SIG-M5 (cell line): Measurements from ENCODE around the gene PIGR.

Source experiments
- DNase-seq: peaks from one replicate; lab custom pipeline; 2025; lab: John Stamatoyannopoulos, UW

PIGR gene, protein sequence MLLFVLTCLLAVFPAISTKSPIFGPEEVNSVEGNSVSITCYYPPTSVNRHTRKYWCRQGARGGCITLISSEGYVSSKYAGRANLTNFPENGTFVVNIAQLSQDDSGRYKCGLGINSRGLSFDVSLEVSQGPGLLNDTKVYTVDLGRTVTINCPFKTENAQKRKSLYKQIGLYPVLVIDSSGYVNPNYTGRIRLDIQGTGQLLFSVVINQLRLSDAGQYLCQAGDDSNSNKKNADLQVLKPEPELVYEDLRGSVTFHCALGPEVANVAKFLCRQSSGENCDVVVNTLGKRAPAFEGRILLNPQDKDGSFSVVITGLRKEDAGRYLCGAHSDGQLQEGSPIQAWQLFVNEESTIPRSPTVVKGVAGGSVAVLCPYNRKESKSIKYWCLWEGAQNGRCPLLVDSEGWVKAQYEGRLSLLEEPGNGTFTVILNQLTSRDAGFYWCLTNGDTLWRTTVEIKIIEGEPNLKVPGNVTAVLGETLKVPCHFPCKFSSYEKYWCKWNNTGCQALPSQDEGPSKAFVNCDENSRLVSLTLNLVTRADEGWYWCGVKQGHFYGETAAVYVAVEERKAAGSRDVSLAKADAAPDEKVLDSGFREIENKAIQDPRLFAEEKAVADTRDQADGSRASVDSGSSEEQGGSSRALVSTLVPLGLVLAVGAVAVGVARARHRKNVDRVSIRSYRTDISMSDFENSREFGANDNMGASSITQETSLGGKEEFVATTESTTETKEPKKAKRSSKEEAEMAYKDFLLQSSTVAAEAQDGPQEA

DNA sequence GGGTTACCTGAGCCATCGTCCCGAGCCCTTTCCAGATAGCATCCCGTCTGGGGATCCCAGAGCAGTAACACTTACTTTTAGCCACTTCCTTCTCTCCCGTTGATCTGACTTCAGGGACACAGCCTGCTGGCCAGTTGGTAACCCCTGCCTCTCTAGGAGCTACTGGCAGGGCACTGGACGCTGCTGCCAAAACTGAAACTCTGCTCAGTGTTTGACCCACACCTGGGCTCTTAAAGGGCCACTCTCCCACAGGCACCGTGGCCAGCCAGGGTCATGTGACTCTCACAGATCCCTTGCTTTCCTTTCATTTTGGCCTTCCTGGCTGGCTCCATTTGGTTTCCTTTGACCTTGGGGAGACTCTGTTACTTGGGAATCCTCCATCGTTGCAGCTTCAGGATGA lies at the start of gene PIGR:
Gene PIGR, minus strand, starts transcription at position 206 of the 400 bp plus-strand sequence. CDS start 5,935 bp downstream, outside the sequence.
- no peak for DNase-seq

DNA sequence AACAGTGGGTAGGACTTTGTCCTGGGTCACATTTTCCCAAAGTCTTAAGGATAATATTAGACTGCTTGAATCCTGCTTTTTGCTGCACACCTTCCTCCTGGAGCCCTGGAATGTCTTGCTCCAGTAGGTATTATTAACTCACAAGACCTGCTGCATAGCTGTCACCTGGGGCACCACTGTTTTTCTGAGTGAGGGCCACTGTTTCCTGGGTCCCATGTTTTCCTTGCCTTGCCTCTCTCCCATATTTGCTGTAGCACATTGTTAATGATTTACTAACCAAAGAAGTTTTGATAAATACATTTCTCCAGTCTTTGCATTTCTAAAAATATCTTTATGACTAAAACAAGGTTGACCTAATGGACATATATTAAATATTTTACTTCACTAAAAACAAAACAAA lies 46.5 kb upstream of the PIGR start:
- no peak for DNase-seq

DNA sequence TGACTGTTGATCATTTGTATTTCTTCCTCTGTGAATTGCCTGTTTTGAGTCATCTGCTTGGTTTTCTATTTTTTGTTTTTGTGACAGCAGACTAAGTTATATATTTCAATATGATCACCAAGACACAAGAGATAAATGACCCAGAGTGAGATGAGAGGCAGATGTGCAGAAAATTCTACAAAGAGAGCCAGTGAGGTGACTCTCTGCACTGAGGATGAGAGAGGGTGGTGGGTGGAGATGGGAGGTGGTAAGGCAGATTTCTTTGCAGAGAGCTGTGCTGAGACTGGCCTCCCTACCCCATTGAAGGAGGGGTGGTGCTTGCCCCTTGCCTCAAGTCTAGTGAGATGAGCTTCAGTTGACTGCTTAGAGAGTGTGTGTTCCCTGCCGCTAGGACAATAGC lies 41.6 kb upstream of the PIGR start:
- DNase-seq = no peak

DNA sequence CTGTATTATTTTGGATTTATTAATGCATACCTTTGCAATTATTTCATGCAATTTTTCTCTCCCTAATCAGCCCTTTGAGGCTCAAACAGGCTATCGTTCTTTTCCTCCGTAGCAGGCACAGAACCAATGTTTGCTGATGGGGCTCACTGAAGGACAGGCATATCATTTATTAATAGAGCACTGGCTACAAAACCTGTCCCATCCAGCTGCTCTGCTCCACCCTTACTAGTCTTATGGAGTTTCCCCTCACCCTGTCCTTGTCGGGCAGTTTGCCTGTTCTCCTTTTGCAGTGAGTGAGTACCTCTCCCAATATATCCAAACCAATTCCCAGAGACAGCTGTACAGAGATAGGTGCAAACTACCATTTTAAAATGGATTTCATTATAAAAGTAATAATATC lies 40.6 kb upstream of the PIGR start:
- DNase-seq = no peak

DNA sequence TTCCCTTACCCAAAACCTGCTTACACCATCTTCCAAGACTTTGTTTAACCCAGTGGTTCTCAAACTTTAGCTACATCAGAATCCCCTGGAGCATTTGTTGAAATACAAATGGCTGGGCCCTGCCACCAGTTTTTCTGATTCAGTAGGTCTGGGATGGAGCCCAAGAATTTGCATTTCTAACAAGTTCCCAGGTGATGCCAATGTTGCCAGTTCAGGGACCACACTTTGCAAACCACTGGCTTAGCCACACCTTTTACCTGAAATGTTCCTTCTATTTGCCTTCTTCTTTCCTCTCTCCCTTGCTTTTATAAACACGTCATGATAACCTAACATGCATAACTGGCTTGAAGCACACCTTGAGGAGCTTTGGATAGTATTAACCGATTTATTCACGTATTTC lies 40.1 kb upstream of the PIGR start:
- no peak for DNase-seq

DNA sequence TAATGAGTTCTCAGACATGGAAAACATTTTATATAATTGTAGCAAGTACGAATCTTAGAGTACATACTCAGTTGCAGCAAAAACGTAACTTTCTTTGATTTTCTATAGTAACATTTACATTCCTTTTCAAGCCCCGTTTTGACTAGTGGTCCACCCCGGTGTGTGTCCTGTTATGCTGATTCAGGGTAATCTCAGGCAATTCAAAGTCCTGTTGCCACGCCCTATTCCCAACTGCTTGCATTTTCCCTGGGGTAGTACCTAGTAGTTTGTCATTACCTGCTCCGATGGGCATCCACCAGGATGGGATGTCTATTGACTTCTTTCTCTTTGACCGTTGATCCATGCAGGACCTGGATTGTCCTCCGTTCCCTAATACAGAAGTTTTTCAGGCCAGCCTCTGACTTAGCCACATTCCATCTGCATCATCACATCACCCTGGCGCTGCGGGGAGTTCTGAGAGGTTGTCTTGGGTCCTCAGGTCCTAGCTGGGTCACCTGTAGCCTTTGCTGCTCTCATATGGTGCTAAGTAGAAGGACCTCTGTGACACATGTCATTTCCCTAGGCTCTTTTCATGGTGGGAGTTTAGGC lies 39.0 kb upstream of the PIGR start:
- no peak for DNase-seq

DNA sequence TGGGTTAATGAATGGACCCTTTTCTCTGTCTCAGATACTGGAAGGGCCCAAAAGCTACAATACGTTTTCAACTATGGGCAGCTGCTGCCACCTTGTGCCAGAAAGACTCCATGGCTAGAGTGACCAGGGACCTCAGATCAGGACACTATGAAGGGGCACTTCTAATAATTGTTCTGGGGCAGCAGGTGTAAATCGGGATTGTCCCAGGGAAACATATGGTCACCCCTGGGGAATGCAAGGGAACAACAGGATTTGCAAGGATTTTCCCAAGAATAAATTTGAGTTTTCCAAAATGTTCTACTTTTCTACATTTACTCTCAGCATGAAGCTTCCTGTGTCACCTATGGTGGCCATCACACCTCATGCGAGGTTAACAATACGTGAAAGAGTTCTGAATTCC lies 36.0 kb upstream of the PIGR start:
- no peak for DNase-seq

DNA sequence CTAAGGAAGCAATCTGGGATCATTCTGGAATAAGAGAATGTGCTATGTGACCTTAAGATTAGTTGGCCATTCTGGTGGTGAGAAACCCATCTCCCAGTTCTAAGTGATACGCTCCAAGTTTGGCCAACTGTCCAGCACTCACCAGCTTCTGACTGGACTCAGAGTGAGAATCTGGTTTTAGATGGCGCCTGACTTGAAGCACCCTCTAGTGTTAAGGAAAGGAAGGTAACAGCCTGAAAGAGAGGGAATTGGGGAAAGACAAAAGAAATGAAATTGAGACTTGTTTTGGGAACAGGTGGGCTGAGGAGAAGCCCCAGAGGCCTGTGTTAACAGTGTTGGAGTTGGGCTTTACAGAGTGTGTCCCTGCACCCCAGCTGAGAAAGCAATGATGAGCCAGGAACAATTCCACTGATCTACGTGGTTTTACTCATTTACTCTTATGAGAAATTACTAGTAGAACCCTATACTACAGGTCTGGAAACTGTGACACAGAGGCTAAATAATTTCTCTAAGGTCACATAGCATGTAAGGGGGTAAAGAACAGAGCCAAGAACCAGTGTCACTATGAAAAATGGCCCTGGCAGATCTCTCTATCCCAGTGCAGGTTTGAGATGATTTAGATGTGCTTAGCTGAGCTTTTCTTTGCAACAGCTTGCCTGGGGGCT lies 33.2 kb upstream of the PIGR start:
- DNase-seq = no peak

DNA sequence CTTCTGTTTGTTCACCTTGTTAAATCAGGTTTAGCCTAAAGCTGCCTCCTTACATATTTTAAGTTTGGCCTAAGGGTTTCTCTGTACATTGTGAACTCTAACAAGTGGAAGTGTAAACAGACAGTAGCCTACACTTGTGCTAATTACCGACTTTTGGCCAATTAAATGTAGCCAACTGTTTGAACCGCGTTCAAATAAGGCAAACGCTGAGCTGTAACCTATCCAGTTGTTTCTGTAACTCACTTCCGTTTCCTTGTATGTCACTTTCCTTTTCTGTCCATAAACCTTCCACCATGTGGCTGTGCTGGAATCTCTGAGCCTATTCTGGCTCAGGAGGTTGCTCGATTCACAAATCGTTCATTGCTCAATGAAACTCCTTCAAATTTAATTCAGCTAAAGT lies 32.0 kb upstream of the PIGR start:
- no peak for DNase-seq

DNA sequence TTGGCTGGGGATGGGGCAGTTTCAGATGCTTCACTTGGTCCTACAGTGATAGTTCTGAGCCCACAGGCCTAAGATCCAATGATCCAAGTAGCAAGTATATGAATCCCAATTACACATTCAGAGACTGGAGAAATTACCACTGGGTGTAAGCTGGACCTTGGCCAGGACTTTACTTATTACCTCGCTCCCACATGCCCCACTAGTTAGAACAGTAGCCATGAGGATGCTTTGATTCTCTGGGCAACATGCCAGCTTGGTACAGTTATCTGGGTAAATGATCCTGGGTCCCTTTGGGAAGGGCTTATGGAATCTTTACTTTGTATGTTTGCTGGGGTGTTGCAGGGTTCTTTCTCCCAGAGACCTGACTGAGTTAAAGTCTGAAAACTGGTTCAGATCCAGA lies 29.0 kb upstream of the PIGR start:
- DNase-seq = no peak

DNA sequence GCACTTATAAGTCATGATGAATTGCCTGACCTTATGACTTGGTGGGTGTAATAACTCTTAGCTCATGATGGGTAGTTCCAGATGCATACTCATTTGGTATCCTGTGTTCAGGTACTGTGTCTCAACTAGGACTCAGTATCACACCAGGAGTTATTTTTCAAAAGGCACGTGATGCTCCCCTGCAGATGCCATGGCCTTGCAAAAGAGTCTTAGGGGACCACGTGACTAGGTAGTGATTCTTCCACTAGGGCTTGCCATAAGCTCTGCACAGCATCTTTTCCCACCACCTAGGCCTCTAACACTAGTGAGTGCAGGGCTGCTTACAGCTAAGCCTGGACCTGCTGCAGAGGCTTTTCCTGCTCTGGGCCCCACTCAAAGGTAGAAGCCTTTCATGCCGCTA lies 27.9 kb upstream of the PIGR start:
- DNase-seq = no peak

DNA sequence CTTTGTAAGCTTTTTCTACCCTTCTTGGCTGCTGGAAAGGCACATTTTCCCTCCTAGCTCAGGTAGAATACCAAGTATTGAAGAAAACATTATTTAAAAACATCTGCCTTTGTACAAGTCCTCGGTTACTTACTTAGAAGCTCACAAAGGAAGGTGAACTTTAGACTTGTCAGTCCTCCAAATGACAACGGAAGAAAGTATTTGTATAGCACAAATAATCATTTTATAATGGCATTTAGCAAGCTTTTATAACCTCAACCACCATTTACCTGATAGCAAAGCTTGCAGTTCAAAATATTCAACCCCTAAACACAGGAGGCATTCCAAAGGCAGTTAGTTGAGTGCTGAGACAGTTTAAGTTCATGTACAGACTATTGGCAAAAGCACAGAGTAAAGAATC lies 26.5 kb upstream of the PIGR start:
- no peak for DNase-seq

DNA sequence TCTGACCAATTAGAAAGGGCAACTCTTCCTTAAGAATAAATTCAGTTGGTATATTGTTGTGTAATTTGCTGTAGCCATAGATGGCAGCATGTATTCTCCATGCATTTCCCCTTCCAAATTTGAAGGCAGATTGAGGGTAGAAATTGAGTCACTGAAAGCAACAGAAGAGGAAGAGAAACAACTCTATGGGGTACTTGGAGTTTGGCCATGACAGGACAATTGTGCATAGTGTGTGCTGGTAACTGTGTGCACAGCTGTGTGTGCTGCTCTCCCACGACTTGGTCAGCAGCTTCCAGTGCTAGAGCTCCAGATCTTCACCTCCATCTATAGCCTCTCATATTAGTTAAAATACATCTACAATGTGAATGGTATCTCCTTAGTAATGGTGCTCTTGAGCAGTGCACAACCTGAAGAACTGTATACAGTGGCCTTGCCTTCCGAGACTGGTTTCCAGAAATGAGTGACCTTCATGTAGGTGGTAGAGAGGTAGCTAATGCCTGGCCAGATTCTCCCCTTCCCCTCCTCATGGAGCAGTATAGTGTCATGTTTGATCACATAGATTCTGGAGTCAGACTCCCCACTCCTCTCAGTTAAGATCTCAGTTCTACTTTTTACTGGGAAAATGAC lies 24.9 kb upstream of the PIGR start:
- peak; percentile 83 for DNase-seq

DNA sequence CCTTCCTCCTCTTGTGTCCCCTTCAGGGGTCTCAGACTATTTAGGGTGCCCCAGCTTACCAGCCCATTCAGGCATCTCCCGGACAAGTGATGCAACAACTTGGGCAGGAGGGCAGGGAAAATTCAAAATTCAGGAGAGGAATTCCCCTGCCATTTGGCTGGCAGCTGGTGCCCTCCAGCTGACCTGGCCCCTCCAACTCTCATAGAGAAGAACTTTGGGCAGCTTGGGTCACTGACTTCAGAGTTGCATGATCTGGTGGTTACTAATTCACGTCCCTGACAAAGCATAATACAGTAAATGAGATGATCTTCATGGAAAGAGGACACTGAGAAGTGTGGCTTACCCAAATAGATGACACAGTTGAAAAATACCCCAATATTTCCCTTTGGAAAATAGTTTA lies 24.2 kb upstream of the PIGR start, which contains the start of gene FCAMR:
Gene FCAMR, minus strand, starts transcription at position 15 of the 400 bp plus-strand sequence. CDS start 335 bp downstream, outside the sequence.
- DNase-seq = no peak

DNA sequence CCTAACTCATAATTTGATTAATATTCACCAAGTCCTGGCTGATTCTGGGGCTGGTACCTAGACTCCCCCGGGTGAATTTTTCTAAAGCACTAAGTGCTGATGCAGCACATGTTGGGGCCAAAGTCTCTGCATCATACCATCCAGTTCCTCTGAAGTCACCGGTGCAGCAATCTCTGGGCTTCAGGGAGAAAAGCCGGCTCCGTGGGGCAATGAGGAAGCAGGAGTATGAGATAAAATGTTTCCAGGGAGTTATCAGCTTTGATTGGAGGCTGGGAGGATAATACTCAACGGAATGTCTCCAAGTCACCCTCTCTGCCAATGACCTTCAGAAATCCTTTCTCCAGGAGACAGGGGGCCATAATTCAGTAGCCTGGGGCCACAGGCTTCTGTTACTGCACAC lies 22.8 kb upstream of the PIGR start:
- DNase-seq = no peak

DNA sequence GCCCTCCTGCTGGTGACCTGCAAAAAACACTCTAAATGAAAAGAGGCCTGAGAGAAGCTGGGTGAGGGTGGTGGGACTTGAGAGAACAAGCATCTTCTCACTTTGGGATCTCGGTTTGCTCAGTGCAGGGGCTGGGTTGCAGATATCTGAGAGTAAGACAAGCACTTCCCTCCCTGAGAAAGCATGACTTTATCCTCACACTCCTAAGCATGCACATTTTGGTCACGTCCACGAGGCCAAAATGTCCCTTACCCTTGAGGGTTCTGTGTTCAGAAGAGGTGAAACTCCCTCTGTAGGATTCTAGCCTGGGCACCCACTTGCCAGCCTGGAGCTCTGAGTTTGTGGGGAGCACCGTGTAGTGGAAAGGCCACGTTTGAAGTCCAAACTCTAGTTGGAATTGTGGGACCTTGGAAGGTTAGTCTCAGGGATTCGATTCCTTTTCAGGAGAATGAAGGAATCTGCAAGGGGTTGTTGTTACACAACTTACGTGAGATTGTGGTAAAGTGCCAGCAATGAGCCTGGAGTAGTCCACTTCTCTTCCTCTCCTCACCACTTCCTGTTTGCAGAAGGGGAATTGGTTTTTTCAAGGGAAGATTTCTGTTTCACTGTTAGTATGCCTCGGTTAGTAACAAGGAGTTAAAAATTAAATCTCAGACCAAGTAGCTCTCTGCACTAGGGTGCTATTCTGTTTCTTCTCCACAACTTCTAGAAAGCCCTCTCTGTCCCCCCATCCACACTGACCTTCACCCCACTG lies 21.0 kb upstream of the PIGR start:
- DNase-seq = peak; percentile 77

DNA sequence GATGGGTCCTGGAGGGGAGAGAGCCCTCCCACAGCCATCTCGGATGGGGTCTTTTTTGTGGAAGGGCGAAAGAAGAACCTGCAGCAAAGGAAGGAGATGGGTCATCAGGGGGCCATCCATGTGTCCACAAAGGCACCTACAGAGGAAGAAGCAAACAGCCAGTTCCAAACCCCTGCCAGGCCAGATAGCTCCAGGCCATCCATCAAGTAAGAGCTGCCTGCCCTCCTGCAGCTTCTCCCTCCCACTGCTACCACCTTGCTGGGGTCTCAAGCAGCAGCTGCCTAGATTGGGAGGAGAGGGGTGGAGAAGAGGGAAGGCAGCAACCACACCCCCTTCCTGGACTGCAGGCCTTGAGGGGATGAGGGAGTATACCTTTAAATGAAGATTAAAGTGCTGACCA lies 19.5 kb upstream of the PIGR start:
- DNase-seq = no peak

DNA sequence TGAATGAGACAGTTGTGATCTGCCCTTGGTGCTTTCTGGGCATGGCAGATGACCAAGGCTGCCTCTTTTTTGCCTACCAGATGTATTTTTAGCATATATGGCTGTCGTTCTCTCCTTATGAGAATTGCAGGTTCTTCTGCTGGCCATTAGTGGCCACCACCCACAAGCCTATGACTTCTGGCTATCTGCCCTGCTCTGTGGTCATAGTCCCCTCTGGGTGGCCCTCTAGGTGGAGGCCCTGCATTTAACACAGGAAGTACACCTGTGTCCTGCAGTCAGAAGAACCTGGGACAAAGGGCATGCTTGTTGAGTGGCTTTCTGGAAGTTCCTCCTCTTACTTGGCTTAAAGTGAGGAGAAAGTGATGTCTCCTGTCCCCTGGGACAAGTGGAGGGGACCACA lies 17.5 kb upstream of the PIGR start:
- no peak for DNase-seq

DNA sequence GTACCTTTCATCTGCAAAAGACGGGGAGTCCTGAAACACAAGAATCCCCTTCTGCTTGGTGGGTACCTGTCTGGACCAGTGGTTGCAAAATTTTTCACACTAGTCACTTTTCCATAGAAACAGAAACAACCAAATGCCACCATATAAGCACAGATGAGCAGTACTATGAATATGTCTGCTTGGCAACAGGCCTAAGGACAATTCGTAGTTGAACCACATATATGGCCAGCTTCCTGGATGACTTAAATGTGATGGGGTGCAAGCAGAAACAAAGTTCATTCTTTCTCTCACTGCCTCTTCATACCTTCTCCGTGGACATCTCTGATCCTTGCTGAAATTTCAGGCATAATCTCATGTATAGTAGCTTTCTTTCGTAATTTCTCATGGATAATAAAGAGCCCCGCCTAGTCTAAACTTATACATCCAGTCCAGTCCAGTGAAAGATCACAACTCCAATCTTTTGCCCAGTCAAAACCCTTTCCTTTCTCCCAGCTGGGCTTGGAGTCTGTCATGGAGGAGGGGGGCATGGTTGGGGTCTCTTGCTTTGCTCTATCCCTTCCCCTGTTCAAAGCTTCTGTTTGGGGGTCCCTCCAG lies 16.9 kb upstream of the PIGR start:
- DNase-seq = no peak

DNA sequence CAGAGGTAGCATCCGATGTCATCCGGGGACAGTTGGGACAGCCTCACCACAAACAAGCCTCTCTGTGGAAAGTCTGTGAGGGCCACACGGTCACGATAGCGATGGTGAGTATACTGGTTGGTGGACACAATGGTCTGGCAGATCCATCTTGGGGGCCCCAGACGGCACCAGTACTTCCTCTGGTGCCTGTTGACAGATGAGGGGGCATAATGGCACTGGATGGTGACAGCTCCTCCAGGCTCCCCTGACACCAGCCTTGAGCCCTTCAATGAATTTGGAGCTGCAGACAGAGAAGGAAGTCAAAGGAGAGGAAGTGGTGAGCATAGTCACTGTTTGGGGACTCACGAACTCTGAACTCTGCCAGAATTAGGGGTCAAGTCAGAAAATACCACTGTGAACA lies 16.0 kb upstream of the PIGR start:
- no peak for DNase-seq

DNA sequence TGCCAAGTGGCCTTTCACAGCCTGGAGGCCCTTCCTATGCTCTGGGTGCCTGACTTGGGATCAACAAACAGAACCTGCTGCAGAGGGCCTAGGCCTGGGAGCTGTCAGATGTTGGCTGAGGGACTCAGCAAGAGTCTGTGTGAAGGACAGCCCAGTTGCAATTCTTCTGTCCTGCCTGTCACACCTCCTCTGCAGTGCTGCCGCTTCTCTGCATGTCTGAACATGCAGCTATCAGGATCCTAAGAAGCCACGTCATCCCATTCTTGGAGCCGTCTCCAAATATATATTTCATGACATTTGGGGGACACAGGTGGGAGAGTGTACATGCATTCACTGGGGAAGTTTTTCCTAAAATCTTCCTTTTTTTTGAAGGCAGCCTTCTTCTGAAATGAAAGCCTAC lies 15.4 kb upstream of the PIGR start:
- no peak for DNase-seq
